ENCODE results near the gene CSNK1G2.
"Not testable (repeated sequence)": the region's sequence is repeated elsewhere in the genome, so short reads cannot be mapped to it uniquely, and the experiment has no call there.

The CSNK1G2 gene

DNA sequence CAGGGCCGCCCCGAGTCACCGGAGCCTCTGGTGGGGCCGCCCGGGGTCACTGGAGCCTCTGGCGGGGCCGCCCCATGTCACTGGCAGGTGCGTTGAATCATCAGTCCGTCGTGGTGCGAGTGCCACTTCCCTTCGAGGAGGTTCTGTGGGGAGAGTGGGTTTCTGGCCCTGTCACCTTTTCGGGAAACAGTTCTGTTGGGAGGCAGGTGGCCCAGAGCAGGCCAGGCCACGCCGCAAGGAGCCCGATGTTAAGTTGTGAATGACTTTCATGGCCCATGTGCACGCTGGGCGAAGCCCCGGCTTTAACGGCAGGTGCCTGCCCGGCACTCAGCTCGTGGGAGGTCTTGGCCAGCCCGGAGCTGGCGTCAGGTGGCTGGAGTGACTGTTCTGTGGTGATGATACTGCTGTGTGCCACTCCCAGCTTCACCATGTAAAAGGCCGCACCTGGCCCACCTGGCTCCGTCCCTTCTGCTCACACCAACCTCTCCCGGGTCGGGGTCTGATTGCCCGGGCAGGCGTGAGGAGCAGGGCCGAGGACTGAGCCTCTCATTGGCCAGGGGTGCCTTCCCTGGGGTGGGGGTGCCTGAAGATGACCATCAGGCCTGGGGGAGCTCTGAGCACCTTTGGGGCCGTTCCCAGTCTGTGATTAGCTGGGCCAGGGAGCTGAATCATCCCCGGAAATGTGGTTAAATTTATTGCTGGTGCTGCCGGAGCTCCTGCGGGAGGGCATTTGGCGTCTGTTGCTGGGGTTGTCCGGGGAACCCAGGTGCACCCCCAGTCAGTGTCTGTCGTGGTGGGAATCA is 29.2 kb downstream of the CSNK1G2 start:
- DNase-seq, result no peak

- no peak for DNase-seq
Observed at GRCh38 chr19:1970806-1971502, 30.0 kb downstream of the CSNK1G2 start.

DNA sequence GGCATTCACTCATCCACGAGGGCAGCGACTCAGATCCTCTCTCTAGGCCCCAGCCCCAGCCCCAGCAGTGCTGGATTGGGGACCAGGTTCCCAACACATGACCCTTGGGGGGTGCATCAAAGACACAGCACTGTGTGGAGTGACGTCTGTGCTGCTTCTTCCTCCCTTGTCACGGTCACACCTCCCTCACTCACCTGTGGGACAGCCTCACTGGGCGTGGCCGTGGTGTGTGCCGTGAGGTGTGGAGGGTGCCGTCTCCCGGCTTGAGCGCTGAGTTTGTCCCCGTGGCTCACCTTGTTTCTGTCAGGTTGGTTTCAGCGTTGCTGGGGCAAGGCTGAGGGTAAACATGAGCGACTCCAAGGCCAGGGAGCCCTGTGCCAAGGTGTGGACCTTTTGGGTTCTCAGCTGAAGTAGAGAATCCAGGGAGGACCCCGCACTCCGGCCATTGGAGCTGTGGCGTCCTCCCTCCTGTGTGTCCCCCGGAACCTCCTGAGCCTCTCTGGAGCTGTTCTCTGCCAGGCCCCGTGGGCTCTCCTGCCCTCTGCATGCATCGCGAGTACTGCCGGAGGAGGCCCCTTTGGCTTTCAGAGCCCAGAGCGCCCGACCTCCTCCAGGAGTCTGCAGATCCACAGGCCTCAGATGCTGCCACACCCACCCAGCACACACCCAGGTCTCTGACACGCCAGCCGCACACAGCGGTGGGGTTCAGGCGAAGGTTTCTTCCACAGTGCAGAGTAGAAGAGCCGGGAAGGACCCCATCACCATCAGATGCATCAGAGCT is 33.6 kb downstream of the CSNK1G2 start:
- no peak for DNase-seq

- DNase-seq, result no peak
Observed at GRCh38 chr19:1975162-1975480, 34.1 kb downstream of the CSNK1G2 start.

- no peak for DNase-seq
Observed at GRCh38 chr19:1977120-1977519, 36.1 kb downstream of the CSNK1G2 start.

DNA sequence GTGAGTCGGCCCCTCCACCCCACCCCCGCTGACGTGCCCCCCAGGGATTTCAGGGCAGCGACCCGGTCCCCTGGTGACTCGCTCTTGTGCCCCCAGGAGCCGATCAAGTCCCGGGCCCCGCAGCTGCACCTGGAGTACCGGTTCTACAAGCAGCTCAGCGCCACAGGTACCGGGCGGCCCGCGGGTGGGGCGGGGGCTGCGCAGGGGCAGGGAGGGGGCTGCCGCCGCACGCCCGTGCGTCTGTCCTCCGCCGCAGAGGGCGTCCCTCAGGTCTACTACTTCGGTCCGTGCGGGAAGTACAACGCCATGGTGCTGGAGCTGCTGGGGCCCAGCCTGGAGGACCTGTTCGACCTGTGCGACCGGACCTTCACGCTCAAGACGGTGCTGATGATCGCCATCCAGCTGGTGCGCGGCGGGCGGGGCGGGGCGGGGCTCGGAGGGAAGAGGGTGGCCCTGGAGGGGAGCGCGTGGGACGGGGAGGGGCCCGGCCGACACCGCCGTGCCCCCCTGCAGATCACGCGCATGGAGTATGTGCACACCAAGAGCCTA is 37.4 kb downstream of the CSNK1G2 start:
- DNase-seq, result no peak

DNA sequence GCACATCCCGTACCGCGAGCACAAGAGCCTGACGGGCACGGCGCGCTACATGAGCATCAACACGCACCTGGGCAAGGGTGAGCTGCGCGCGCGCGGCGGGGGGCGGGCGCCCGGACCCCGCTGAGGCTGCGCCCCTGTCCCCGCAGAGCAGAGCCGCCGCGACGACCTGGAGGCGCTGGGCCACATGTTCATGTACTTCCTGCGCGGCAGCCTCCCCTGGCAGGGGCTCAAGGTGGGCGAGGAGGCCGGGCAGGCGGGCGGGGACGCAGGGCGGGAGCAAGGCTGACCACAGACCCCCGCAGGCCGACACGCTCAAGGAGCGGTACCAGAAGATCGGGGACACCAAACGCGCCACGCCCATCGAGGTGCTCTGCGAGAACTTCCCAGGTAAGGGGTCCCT is 38.0 kb downstream of the CSNK1G2 start:
- DNase-seq, result no peak

- no peak for DNase-seq
Observed at GRCh38 chr19:1979642-1980041, 38.7 kb downstream of the CSNK1G2 start.

GRCh38 chr19:1980091-1980808 is 39.3 kb downstream of the CSNK1G2 start:
- no peak for DNase-seq

GRCh38 chr19:1980809-1981181 is 39.8 kb downstream of the CSNK1G2 start:
- no peak for DNase-seq

DNA sequence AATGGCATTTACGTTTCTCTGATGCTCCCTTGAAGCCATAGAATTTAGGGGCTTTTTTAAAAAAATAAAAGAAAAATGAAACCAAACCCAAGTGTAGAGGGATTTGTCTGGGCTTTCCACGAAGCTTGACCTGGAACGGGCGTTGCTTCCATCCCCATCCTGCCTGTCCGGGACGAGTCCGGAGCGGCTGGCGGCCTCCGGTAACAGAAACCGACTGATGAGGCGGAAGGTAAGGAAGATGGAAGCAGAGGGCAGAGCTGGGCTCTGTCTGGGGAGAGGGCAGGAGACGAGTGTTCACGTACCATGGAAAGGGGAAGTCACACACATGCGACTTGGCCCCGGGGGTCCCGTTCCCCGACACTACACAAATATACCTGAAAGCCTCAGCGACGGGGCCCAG is 40.3 kb downstream of the CSNK1G2 start:
- no peak for DNase-seq

- no peak for DNase-seq
Observed at GRCh38 chr19:1984357-1984756, 43.4 kb downstream of the CSNK1G2 start.

- DNase-seq, result no peak
Observed at GRCh38 chr19:1985588-1986356, 44.8 kb downstream of the CSNK1G2 start.

DNA sequence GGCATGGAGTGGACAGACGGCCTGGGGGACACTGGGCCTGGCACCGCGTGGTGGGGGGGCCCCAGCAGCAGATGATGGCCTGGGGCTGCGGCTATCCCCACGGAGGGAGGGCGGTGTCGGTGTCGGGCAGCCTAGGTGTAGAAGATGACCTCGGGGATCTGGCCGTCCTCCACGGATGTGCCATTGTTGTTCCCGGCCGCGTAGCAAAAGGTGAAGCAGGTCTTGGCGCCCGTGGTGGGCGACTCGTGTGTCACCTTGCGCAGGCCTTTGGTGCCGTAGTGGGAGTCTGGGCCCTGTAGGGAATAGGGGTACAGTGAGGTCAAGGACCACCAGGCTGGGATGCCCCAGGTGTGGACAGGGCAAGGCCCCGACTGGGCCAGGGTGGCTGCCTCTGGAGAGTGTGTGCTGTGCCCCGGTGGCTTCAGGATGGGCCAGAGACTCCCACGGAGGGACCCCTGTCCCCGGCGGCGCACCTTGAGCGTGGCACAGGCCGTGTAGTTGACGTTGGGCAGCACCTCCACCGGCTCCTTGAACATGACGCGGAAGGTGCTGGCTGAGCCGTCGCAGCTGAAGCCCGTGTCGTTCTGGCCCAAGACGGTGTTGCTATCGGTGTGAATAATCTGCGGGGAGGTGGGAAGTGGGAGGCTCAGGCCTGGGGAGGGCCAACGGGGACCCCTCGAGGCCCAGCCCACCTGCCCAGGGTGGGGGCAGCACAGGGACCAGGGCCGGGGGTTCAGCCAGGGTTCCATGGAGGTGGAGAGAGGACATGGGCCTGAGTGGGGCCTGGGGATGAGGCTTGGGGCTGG is 45.6 kb downstream of the CSNK1G2 start:
- DNase-seq, result no peak

DNA sequence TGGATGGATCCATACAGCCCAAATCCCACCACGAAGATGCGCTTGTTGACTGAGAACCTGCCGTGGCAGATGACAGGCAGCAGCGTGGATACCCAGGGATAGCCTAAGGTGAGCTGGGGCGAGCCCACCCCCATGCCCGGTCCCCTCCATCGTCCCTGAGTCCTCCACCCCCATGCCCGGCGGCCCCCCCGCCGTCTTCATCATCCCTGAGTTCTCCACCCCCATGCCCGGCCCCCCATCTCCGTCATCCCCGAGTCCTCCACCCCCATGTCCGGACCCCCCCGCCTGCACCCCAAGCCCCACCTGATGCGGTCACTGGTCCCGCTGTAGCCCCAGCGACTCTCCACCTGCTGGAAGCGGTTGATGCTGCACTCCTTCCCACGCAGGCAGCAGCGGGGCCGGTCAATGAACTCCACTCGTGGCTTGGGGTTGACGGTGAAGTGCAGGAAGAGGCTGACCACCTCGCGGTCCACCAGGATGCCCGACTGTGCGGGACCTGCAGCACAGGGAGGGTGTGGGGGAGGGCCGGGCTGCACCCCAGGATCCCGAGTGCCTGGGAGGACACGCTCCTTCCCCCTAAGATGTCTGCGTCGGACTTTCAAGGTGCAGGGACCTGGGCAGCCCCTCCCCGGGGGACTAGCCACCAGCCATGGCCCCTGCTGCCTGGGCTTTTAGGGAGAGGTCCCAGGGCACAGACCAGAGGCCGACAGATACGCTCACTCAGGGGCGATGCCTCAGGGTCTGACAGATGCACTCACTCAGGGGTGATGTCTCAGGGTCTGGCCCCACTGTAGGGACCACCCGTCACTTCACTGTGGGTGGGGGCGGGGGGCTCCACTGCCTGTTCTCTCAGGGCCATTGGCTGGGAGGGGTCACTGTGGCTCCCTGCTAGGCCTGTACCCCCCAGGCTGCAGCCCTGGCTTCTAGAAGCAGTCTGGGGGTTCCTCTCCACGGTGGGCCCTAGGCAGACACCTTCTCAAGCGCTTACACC is 46.5 kb downstream of the CSNK1G2 start:
- no peak for DNase-seq

GRCh38 chr19:1988464-1988863 is 47.5 kb downstream of the CSNK1G2 start:
- DNase-seq, result not testable (repeated sequence)

DNA sequence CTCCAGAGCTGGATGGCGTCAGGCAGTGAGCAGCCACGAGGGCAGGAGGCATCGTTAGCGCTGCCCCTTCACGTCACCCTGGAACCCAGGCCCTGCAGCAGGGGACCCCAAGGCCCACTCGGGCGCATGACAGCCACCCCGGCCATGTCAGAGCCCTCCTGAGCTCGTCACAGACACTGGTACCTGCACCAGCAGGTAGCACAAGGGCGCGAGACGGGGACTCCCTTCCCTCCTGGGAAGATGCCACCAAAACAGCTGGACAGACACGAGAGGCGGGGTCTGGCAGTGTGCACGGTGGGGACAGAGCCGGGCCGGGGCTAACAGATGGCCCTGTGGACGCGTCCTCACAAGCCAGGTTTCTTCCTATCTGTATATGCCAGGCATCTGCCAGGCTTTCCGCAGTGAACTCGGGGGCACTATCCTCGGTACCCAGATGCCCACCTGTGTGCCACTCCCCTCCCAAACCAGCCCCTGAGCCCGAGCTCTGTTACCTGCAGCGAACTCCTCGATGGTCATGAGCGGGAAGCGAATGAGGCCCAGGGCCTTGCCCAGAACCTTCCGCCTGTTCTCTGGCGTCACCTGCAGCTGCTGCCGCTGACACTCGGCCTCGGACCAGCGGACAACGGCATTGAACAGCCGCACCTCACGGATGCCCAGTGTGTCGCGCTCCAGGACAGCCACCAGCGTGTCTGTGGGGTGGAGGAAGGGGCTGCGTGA is 48.7 kb downstream of the CSNK1G2 start:
- no peak for DNase-seq

DNA sequence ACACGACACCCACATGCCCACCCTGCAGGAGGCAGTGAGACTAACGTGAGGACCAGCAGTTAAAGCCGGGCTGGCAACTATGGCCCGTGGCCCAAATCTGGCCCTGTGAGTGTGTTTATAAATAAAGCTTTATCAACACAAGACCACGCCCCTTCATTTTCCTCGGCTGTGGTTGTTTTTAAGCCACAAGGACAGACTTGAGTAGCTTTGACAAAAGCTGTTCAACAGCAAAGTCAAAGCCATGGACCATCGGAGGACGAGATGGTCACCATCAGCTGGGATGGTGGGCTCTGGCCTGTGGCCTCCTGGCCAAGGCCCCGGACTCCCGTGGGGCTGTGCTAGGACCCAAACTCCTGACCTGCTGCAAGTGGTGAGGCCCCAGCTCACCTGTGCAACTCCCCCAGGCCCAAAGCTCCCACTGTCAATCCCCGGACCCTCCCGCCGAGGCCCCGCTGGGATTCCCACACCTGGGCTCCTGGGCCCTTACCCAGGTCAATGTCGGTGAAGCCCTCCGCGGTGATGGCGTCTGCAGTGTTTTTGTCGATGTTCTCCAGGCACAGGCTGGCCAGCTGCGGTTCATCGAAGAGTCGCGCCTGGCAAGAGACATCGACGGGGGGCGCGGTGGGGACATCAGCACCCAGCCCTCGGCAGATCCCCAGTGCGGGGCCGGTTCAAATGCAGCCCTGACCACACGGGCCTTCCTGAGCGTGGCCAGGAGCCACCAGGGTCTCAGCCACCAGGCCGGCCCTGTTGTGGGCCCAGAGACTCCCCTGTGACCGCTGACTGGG is 49.5 kb downstream of the CSNK1G2 start:
- DNase-seq, result no peak

All from 8988T (cell line).